PC-3 (cell line): ENCODE measurements around the gene ANK3. TPM values are rescaled to one million over a fixed set of nuclear protein-coding genes. Genes with fewer than 3 reads are reported as not detected.

ENCODE experiments used
- ATAC-seq: fragments of 200-7000 bp; cut with Tn5 transposase; 2 replicates; pipeline ENCODE4 v1.9.1; 2020; ENCODE audit warnings: mild to moderate bottlenecking, moderate library complexity
- BruUV-seq: library from RNA; stranded (reverse); fragments of 400-500 nt; replicated peaks from 2 replicates; lab custom pipeline; 2021; lab: Mats Ljungman, UMichigan
- CTCF ChIA-PET: fragments of 300-600 bp; sonication (Branson Sonifier 250); formaldehyde crosslinking; loops from one replicate; lab custom pipeline; 2022; ENCODE audit warnings: antibody characterized with exemption; lab: Charles Lee
- POLR2A ChIA-PET: fragments of 300-600 bp; sonication (Branson Sonifier 250); formaldehyde crosslinking; loops from one replicate; lab custom pipeline; 2022; ENCODE audit warnings: antibody characterized with exemption; ENCODE audit not compliant: unreplicated experiment; lab: Charles Lee
- DNase-seq: peaks from one replicate; pipeline ENCODE4 v3.0.0-alpha.2; 2015
- H2AFZ ChIP-seq: fragments of 300-600 bp; sonication (generic); 2 replicates; pipeline ENCODE4 v1.6.0; 2016; ENCODE audit warnings: antibody characterized with exemption, low read length
- H3F3A ChIP-seq: fragments of 300-600 bp; sonication (generic); one replicate; pipeline ENCODE4 v1.6.0; 2017; ENCODE audit warnings: antibody characterized with exemption, low read length, control low read depth, mild to moderate bottlenecking; ENCODE audit not compliant: unreplicated experiment
- H3K27ac ChIP-seq: fragments of 300-600 bp; sonication (generic); 2 replicates; pipeline ENCODE4 v1.5.1; 2016; ENCODE audit warnings: mild to moderate bottlenecking, low read length
- H3K27me3 ChIP-seq: fragments of 300-600 bp; sonication (generic); 2 replicates; pipeline ENCODE4 v1.6.1; 2016; ENCODE audit warnings: low read length, mixed read lengths
- H3K36me3 ChIP-seq: fragments of 300-600 bp; sonication (generic); 2 replicates; pipeline ENCODE4 v1.6.1; 2016; ENCODE audit warnings: low read depth, mixed run types, low read length, mixed read lengths
- H3K4me1 ChIP-seq: fragments of 300-600 bp; sonication (generic); 2 replicates; pipeline ENCODE4 v1.5.1; 2016; ENCODE audit warnings: low read length; ENCODE audit not compliant: insufficient read depth
- H3K4me2 ChIP-seq: fragments of 300-600 bp; sonication (generic); 2 replicates; pipeline ENCODE4 v1.6.0; 2016; ENCODE audit warnings: low read length
- H3K4me3 ChIP-seq: fragments of 300-600 bp; sonication (generic); 2 replicates; pipeline ENCODE4 v1.5.1; 2016; ENCODE audit warnings: mild to moderate bottlenecking, low read length, mixed read lengths
- H3K79me2 ChIP-seq: fragments of 300-600 bp; sonication (generic); 2 replicates; pipeline ENCODE4 v1.6.1; 2017; ENCODE audit warnings: low read length, mixed read lengths
- H3K9ac ChIP-seq: fragments of 300-600 bp; sonication (generic); 2 replicates; pipeline ENCODE4 v1.6.0; 2016; ENCODE audit warnings: mild to moderate bottlenecking, low read length
- H3K9me2 ChIP-seq: fragments of 300-600 bp; sonication (generic); replicated peaks from 2 replicates; pipeline ENCODE4 v1.6.1; 2016; ENCODE audit warnings: mixed run types, low read length, mixed read lengths
- H3K9me3 ChIP-seq: fragments of 300-600 bp; sonication (generic); 2 replicates; pipeline ENCODE4 v1.6.1; 2016; ENCODE audit warnings: low read length, mixed read lengths
- H4K20me1 ChIP-seq: fragments of 300-600 bp; sonication (generic); 2 replicates; pipeline ENCODE4 v1.6.1; 2016; ENCODE audit warnings: low read length, mixed read lengths
- CTCF ChIP-seq: fragments of 300-600 bp; sonication (generic); conservative IDR thresholded peaks from 2 replicates; pipeline ENCODE4 v1.5.1; 2017; ENCODE audit warnings: antibody characterized with exemption, low read depth, mild to moderate bottlenecking, low read length
- EZH2 ChIP-seq: fragments of 300-600 bp; sonication (generic); IDR thresholded peaks from one replicate; pipeline ENCODE4 v1.6.1; 2017; ENCODE audit warnings: antibody characterized with exemption, mild to moderate bottlenecking, low read length; ENCODE audit not compliant: unreplicated experiment
- EZH2phosphoT487 ChIP-seq: fragments of 300-600 bp; sonication (generic); IDR thresholded peaks from 2 replicates; pipeline ENCODE4 v1.6.1; 2018; ENCODE audit warnings: mild to moderate bottlenecking, antibody characterized with exemption, low read length, borderline replicate concordance
- intact Hi-C: fragments of 100-400 bp; cut with micrococcal nuclease; formaldehyde crosslinking; loops from 2 replicates; pipeline ENCODE4 v1.9.0; 2023
- total RNA-seq: library from RNA; depleted of rRNA; stranded (reverse); fragments of >200 nt; gene quantifications from 2 replicates; pipeline ENCODE4 v1.2.3, GENCODE V29; 2014

ANK3 gene
- total RNA-seq, 1 experiment from 2014 or later = 29.5 TPM

- Histone ChIP-seq H3K36me3 (no peaks in the 10 kb centered on the region), H3K4me1 (peaks cover 5% of the 10 kb centered on the region; the same call in 1 of the 2 replicates), H3K79me2 (no peaks in the 10 kb centered on the region), H3K9ac (no peak overlapping the region), H2AFZ (no peak overlapping the region), H3K9me3 (no peaks in the 10 kb centered on the region), H3K27ac (no peak overlapping the region), H4K20me1 (no peaks in the 10 kb centered on the region), H3F3A (no peaks in the 10 kb centered on the region), H3K4me3 (no peak overlapping the region), H3K9me2 (no peaks in the 10 kb centered on the region), H3K4me2 (no peak overlapping the region), H3K27me3 (no peaks in the 10 kb centered on the region)
- DNase-seq (peak; percentile 96), ATAC-seq (peak; percentile 89)
- BruUV-seq = no TSS peak
- ChIA-PET POLR2A (no interaction called here), CTCF (no interaction called here)
- TF ChIP-seq EZH2 (no peak), EZH2phosphoT487 (no peak), CTCF (peak; percentile 100)
- intact Hi-C loops = loop anchor here (1.0 to 5.0 kb wide), 5 partner anchors 124 to 406 kb away; no protein-coding TSS in a partner anchor
Observed at GRCh38 chr10:60032723-60033122, 357.0 kb downstream of the ANK3 start.

GRCh38 chr10:60031664-60032063 is 358.0 kb downstream of the ANK3 start:
- Histone ChIP-seq H3K4me3 (no peak overlapping the region), H3K9me2 (no peaks in the 10 kb centered on the region), H3K27ac (no peak overlapping the region), H4K20me1 (no peaks in the 10 kb centered on the region), H3K36me3 (no peaks in the 10 kb centered on the region), H3K9me3 (no peaks in the 10 kb centered on the region), H2AFZ (no peak overlapping the region), H3K4me2 (no peak overlapping the region), H3K4me1 (peaks cover 5% of the 10 kb centered on the region; the same call in 1 of the 2 replicates), H3K9ac (no peak overlapping the region), H3K79me2 (no peaks in the 10 kb centered on the region), H3F3A (no peaks in the 10 kb centered on the region), H3K27me3 (no peaks in the 10 kb centered on the region)
- no TSS peak for BruUV-seq
- ChIA-PET CTCF (interaction anchor here (0.6 to 1.2 kb wide), 4 partner anchors 125 to 920 kb away, joined by 4 to 8 read pairs (median 6); no protein-coding TSS in a partner anchor), POLR2A (no interaction called here)
- intact Hi-C loops = loop anchor here (1.0 to 5.0 kb wide), 5 partner anchors 123 to 405 kb away; no protein-coding TSS in a partner anchor
- DNase-seq (peak; percentile 40), ATAC-seq (no peak)
- TF ChIP-seq EZH2 (no peak), EZH2phosphoT487 (no peak), CTCF (no peak)

- CTCF ChIA-PET = interaction anchor here (1.2 kb wide), 1 partner anchor 166 kb away, joined by 6 read pairs; no protein-coding TSS in a partner anchor
- no peaks in the 10 kb centered on the region for H3K27me3 ChIP-seq
- BruUV-seq = no TSS peak
Observed at GRCh38 chr10:60031183-60031582, 358.5 kb downstream of the ANK3 start.

More at GRCh38 chr10:60031183-60031582, 358.5 kb downstream of the ANK3 start:
- no peaks in the 10 kb centered on the region for H3K9me2 ChIP-seq
- no peak overlapping the region for H3K4me3 ChIP-seq
- no peak overlapping the region for H3K9ac ChIP-seq
- H2AFZ ChIP-seq = no peak overlapping the region
- POLR2A ChIA-PET = interaction anchor here (0.5 to 0.7 kb wide), 2 partner anchors 33 to 166 kb away, joined by 3 to 4 read pairs; no protein-coding TSS in a partner anchor
- no peak overlapping the region for H3K4me2 ChIP-seq
- no peak overlapping the region for H3K27ac ChIP-seq
- ATAC-seq (no peak), DNase-seq (no peak)
- TF ChIP-seq EZH2phosphoT487 (no peak), EZH2 (no peak), CTCF (no peak)
- H4K20me1 ChIP-seq = no peaks in the 10 kb centered on the region
- no peaks in the 10 kb centered on the region for H3K79me2 ChIP-seq
- H3F3A ChIP-seq = no peaks in the 10 kb centered on the region
- H3K4me1 ChIP-seq = peaks cover 5% of the 10 kb centered on the region; the same call in 1 of the 2 replicates
- no peaks in the 10 kb centered on the region for H3K36me3 ChIP-seq
- intact Hi-C loops = loop anchor here (5.0 kb wide), 1 partner anchor 219 kb away; no protein-coding TSS in a partner anchor
- H3K9me3 ChIP-seq = no peaks in the 10 kb centered on the region
